Lower leg skin (tissue), 3 donors: ENCODE measurements around the gene TMEM9B.

Experiments used
- POLR2A ChIP-seq, 2 donors: fragments of 450-650 bp; IDR thresholded peaks; one replicate each; pipeline ENCODE4 v1.6.1; 2016 to 2017; ENCODE audit warnings: antibody characterized with exemption in 2 of 2, mild to moderate bottlenecking in 1 of 2, moderate library complexity in 1 of 2
- TF ChIP-seq, protein P1 (sequence below), 3 donors: fragments of 450-650 bp; IDR thresholded peaks; one replicate each; pipeline ENCODE4 v1.5.1; 2016; ENCODE audit warnings: antibody characterized with exemption in 3 of 3, mild to moderate bottlenecking in 3 of 3, moderate library complexity in 2 of 3

DNA sequence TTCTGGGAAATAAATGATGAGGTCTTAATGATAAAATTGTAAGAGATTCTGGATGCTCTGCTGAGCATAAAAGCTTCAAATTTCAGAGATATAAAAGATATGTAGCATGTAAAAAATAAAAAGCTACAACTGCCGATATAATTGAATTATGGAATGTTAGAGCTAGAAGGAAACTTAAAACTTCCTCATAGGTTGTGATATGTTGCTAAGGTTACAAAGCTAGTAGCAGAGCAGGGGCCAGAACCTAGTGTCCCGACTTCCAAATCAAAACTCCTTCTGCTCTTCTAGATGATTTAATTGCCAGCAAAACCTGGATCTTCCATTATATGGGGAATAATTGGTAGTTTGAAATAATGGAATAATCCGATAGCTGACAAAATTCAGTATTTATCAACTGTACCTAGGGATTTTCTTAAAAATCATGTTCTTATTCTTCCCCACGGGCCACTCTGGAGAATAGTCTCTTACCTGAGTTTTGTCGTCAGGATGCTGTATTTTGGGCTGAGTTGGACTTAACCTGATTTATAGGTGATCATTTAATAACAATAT lies 21.6 kb downstream of the TMEM9B start, which contains the start of gene ASCL3:
- TF ChIP-seq POLR2A (IDR thresholded peaks at IDR 0.05) = no peak
- TF ChIP-seq, protein P1, sequence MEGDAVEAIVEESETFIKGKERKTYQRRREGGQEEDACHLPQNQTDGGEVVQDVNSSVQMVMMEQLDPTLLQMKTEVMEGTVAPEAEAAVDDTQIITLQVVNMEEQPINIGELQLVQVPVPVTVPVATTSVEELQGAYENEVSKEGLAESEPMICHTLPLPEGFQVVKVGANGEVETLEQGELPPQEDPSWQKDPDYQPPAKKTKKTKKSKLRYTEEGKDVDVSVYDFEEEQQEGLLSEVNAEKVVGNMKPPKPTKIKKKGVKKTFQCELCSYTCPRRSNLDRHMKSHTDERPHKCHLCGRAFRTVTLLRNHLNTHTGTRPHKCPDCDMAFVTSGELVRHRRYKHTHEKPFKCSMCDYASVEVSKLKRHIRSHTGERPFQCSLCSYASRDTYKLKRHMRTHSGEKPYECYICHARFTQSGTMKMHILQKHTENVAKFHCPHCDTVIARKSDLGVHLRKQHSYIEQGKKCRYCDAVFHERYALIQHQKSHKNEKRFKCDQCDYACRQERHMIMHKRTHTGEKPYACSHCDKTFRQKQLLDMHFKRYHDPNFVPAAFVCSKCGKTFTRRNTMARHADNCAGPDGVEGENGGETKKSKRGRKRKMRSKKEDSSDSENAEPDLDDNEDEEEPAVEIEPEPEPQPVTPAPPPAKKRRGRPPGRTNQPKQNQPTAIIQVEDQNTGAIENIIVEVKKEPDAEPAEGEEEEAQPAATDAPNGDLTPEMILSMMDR (IDR thresholded peaks at IDR 0.05) = no peak
